ENCODE data around the gene STRC.
"Not testable (repeated sequence)": the region's sequence is repeated elsewhere in the genome, so short reads cannot be mapped to it uniquely, and the experiment has no call there.

Gene STRC

DNA sequence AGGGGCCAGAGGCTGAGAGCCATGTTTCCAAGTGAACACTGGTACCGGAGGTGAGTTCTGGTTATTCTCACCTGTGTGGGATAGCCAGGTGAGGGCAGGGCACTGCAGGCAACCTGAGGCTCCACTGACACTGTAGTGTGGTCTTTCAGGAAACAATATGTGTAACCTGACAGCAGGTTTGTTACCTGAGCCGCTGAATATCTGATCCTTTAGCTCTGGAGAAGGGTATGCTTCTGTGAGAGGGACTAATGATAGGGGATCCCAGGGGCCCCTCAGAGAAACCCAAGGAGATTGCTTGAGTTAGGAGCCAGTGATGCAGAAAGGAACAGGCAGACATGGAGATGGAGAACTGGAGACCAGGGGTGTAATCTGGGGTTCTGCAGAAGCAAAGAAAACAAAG, at the start of gene STRC:
STRC (minus strand) TSS at position 101 of the 400 bp plus-strand sequence; CDS start at position 23, 78 bp downstream.
- peak; percentile 31 for FAIRE-seq
- not testable (repeated sequence) for DNase-seq (ENCODE audit: insufficient read length, low spot score)

DNA sequence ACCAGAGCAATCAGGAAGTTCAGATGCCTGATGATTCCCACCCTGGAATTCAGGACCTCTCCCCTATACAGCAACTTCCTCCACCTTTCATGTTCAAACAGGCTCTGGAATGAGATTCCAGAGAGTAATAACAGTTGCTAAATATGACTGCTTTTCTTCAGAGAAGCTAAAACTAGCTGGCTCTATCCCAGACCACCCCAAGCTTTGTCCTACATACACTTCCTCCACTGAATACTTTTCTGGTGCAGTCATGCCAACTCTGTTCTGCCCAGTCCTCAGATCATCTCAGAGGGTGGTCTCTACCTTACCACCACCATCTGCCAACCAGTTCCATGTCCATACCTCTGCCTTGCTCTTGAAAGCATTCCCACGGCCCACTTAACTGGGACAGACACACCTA, 47.6 kb upstream of the STRC start:
- not testable (repeated sequence) for DNase-seq (ENCODE audit: insufficient read length, low spot score)

DNA sequence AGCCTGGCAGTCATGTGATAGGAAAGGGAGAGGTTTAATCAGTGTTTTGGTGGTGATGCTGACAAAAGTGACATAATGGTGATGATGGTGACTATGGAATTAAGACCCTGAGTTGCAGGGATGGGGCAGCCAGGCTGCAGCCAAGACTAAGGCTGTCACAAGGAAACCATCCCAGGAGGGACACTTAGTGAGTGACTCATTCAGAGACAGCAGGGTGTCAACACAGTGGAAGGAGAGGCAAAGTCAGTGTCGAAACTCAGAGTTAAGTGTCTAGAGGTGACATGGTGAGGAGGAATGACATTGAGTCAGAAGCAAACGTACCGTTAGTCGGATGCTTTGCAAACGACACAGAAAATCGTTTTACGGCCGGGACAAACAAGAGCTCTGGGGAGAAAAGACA, 44.7 kb upstream of the STRC start:
- peak; percentile 28 for FAIRE-seq

More for the DNA sequence above, 47.6 kb upstream of the STRC start:
- not testable (repeated sequence) for FAIRE-seq

DNA sequence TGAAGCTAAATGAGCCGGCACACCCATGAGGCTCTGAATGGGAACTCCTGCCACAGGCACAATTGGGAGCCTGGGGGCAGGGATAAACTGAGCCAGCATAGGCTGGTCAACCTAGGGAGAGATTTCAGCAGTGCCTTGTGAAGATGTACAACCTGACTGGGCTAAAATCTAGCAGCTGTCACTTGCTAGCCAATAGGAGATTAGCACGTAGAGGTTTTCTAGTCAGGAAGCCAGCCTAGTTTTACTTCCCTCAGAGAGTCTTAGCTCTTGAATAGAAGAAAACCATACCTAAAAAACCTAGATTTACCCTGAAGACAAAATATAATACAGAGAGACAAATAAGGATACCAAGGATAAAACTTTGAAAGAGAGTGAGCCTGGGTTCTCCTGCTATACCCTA, 43.7 kb upstream of the STRC start:
- FAIRE-seq; DNase-seq (ENCODE audit: insufficient read length, low spot score): not testable (repeated sequence)

More for the DNA sequence above, 44.7 kb upstream of the STRC start:
- not testable (repeated sequence) for DNase-seq (ENCODE audit: insufficient read length, low spot score)

DNA sequence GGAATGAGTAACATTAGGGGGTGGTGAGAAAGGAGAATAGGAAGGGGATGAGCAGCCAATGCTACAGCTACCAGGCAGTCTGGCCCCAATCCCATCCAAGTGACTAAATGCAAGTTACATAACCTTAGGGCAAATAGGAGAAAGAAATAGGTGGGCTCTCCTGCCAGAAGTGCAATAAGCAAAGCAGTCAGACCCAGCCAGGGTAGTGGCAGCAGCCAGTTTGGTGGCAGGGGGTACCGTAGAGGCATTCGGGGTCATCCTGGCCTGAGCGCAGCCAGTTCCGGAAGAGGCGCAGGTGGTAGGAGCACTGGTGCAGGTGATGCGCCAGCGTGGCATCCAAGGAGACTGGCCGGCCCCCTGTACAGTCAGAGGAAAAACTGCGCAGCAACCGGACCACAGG, 41.1 kb upstream of the STRC start:
- not testable (repeated sequence) for DNase-seq (ENCODE audit: insufficient read length, low spot score); FAIRE-seq

DNA sequence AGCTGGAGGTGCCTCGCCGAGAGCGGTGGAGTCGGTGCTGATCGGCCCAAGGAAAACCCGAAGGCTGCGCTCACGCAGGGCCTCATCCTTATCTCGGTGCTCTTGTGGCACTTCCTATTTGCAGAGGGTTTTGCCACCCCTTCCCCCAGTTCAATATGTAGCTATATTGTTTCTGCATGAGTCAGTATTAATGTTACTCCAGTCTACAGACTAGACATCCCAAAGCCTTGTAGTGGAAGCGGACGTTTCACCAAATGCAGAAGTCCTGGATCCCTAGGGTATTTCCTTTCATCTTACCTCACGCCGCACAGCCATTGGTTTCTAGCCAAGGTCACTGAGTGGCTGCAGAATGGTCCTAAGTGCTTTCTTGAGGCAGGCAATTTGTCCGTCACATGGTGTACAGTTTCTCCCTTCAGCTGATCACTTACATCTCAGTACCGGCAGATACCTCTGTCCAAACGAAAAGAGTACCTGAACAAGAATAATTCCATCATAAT, 30.9 kb upstream of the STRC start:
- not testable (repeated sequence) for DNase-seq (ENCODE audit: insufficient read length, low spot score)
- FAIRE-seq: peak; percentile 84

DNA sequence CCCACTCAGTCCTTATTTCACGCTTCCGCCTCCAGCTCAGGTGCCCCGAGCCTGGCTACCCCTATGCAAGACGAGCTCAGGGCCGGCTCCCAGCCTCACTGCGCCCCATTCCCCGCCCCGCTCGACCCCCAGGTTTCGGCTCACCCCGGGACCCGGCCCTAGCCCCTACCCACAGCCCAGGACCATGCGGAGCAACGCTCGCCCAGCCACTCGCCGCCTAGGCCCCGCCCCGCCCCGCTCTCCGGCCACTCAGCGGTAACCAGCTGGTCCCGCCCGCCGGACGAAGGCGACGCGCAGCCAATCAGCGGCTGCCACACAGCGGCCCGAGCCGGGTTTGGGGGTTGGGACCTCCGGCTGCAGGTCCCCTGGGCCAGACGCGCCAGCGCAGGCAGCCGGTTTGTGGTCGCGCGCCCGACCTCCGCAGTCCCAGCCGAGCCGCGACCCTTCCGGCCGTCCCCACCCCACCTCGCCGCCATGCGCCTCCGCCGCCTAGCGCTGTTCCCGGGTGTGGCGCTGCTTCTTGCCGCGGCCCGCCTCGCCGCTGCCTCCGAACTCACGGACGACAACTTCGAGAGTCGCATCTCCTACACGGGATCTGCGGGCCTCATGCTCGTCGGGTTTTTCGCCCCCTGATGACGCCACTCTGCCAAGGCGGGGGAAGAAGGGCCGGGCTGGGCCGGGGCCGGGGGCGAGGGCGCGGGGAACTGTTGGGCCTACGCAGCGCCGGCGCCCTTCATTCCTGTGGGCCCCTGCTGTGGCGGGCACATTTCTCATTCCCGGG, 30.2 kb upstream of the STRC start, which contains the start of gene CATSPER2:
CATSPER2 (minus strand) TSS at position 196 of the 781 bp plus-strand sequence. CDS start 783 bp downstream, outside the sequence.
- DNase-seq (ENCODE audit: insufficient read length, low spot score): no peak
- FAIRE-seq: peak; percentile 28

DNA sequence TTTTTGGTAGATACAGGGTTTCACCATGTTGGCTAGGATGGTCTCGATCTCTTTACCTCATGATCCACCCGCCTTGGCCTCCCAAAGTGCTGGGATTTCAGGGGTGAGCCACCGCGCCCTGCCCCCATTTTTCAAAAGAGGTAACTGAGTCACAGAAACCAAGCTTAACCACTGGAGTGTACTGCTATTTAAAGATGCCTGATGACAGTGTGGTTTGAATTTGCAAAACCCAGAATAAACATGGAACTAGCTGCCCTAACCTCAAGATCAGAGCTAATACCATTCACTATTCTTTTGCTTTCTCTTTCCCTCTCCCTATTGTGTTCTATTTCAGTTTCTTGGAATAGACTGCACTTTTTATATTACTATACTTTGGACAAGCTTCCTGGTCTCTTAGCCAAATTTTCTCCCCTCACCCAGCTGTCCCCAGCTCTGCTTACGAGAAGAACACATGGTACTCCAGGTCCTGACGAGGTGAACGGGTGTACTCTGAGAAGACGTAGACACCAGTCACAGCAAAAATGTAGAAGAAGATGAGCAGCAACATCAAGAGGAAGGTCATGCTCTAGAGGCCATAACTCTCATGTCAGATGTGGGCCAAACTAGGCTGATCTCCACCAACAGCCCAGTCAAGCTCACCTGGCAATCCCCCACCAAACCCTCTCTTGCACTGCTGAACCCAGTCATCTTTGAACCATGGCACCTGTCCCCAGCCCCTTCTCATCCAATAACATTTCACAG, 20.0 kb upstream of the STRC start:
- not testable (repeated sequence) for FAIRE-seq; DNase-seq (ENCODE audit: insufficient read length, low spot score)

DNA sequence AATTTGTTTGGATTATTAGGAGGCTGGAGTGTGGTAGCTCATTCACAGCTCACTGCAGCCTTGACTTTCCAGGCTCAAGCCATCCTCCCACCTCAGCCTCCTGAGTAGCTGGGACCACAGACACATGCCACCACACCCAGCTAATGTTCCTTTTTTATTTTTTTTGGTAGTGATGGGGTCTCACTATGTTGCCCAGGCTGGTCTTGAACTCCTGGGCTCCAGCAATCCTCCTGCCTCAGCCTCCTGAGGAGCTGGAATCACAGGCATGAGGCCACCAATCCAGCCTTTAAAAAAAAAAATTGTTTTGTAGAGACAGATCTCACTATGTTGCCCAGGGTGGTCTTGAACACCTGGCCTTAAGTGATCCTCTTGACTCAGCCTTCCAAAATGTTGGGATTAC, 8.3 kb upstream of the STRC start:
- FAIRE-seq; DNase-seq (ENCODE audit: insufficient read length, low spot score): not testable (repeated sequence)

DNA sequence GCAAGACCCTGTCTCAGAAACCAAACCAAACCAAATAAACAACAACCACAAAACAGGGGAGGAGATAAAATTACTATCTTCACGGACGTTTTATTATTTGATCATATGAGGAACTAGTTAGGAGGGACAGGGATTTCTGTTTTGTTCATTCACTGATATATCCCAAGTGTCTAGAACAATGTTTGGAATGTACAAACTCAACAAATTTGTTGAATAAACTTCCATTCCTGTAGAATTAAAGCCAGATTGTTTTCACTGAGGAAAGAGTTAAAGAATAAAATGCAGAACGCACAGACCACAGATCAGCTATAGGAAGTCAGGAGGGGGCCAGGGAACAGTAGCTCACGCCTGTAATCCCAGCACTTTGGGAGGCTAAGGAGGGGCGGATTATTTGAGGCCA, 6.5 kb upstream of the STRC start:
- no peak for FAIRE-seq
- DNase-seq (ENCODE audit: insufficient read length, low spot score): no peak

DNA sequence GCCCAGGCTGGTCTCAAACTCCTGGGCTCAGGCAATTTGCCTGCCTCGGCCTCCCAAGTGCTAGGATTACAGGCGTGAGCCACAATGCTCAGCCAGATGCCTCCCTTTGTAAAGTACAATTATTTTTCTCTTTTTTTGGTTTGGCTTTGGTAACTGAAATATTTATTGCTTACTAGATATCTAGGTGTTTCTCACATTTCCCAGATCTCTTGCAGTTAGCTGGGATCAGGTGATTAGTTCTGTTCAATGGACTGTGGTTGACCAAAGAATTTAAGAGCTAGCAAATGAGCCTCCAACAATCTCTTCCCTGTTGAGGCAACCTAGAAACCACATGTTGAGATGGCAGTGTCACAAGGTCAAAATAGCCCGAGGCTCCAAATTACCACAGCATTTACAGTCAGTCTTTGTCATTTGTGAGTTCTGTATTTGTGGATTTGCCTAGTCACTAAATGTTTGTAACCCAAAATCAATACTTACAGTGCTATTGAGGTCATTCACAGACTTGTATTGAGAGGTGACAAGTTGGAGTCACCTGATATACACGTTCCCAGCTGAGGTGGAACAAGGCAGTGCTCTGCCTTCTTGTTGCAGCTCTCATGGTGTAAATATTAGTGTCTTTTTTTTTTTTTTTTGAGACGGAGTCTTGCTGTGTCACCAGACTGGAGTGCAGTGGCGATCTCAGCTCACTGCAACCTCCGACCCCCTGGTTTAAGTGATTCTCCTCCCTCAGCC, 3.6 kb upstream of the STRC start:
- FAIRE-seq; DNase-seq (ENCODE audit: insufficient read length, low spot score): not testable (repeated sequence)

DNA sequence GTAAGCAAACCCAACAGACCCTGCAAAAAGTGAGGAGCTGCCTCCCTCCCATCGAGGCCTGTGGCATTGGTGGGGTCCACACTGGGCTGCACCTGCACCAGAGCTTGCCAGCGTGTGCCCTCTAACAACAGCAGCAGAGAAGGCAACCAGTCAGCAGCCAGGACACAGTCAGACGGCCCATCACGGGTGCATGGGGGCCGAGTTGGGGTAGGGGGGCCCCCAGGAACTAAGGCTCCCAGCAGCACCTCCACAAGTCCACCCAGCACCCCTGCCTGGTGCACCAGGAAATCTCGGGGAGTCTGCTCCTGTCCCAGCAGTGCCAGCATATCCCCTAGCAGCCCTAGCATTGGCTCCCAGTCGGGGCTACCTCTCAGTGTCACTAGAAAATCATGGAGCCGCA, 850 bp downstream of the STRC start:
- FAIRE-seq; DNase-seq (ENCODE audit: insufficient read length, low spot score): not testable (repeated sequence)

DNA sequence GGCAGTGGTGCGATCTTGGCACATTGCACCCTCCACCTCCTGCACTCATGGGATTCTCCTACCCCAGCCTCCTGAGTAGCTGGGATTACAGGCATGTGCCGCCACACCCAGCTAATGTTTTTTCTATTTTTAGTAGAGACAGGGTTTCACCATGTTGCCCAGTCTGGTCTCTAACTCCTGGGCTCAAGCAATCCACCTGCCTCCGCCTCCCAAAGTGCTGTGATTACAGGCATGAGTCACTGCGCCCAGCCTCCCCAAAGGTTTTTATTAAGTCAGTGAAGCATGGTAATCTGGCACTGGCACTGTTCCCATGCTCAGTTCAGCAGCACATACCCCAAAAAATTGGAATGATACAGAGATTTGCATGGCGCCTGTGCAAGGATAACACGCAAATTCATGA, 16.4 kb downstream of the STRC start:
- not testable (repeated sequence) for DNase-seq (ENCODE audit: insufficient read length, low spot score); FAIRE-seq

DNA sequence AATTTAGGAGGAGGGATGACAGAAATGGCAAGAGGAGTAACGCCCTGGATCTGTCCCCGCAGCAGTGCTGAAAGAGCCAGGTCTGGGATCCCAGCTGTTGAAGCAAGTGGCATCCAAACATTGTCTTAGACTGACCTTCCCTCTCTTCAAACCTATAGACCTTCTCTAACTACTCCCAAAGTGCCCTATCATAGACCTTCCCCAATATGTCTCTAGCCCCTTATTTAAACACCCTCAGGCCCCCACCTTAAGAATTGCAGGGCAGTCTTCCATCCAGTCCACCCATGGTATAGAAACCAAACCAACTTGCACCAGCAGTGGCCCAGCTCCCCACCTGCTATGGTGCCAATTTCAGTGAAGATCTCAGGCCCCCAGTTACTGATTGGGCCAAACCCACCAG, 18.4 kb downstream of the STRC start:
- not testable (repeated sequence) for FAIRE-seq

DNA sequence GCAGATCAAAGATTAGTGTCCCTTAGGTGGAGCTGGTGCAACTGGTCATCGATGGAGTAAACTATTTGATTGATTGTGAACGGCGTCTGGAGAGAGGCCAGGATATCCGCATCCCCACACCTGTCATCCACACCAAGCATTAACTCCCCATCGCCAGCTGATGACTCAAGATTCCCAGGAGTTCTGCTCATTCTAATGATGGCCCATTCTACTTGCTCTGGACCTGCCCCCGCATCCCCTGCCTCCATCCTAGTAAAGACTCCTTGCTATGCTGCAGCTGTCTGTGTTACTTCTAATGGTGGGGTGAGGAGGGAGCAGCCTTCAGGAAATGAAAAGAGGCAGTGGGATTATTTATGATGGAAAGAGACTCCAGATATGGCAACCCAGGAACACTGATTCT, 19.5 kb downstream of the STRC start:
- not testable (repeated sequence) for FAIRE-seq; DNase-seq (ENCODE audit: insufficient read length, low spot score)

More for the DNA sequence above, 18.4 kb downstream of the STRC start:
- not testable (repeated sequence) for DNase-seq (ENCODE audit: insufficient read length, low spot score)

DNA sequence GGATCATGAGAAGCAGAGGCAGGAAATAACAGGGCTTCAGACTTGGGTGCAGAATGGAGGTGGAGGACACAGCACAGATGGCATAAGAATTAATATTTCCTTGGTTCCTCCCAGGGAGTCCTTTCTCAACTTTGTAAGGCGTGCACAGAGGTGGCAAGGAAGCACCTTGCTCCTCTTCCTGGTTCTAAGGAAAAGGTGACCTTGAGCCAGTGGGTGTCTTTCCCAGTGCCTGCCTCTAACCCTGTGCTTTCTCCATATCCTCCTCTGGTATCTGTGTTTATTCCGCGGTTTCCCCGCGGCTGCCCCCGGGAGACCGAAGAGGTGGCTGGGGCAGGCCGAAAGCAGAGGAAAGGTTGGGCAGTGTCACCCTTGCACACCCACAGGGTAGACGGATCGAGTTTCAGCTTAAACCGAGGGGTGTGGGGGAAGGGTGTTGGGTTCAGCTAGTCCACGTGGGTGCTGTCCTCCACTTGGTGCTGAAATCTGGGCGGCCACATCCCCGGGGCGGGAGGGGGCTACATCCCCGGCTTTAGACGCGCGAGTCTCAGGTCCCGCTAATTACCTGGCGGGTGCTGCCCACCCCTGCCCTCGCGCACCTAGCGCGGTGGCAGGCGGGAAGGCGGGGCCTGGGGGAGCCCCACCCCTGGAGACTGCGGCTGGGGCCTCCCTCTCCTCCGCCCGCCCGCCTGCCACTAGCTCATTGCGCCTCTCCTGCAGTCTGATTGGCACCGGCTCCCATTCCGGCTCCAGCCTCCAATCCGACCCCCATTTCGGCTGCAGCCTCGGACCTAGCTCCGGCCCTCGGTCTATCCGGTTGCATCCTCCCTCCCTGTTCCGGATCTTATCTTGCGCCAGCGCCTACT, 25.0 kb downstream of the STRC start, which contains the start of gene CKMT1B:
CKMT1B (plus strand) TSS at position 700 of the 863 bp plus-strand sequence. CDS start 192 bp downstream, outside the sequence.
- not testable (repeated sequence) for FAIRE-seq; DNase-seq (ENCODE audit: insufficient read length, low spot score)

DNA sequence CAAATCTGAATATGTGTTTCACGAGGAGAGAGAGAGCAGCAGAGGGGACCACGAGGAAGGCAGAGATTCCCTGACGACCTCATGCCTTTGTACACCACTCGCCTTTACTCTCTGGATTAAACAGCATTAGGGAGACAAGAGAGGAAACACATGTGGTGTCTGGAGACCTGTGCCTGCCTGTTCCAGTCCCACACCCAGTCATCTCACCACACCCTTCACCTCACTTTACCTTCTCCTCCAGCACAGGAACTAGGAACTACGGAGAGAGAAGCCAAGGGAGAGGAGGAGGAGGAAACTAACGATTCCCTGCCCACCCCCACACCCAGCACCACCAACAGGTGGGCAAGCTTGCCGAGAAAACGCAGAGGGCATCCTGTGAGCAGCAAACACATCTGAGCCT, 25.8 kb downstream of the STRC start:
- FAIRE-seq: not testable (repeated sequence)

DNA sequence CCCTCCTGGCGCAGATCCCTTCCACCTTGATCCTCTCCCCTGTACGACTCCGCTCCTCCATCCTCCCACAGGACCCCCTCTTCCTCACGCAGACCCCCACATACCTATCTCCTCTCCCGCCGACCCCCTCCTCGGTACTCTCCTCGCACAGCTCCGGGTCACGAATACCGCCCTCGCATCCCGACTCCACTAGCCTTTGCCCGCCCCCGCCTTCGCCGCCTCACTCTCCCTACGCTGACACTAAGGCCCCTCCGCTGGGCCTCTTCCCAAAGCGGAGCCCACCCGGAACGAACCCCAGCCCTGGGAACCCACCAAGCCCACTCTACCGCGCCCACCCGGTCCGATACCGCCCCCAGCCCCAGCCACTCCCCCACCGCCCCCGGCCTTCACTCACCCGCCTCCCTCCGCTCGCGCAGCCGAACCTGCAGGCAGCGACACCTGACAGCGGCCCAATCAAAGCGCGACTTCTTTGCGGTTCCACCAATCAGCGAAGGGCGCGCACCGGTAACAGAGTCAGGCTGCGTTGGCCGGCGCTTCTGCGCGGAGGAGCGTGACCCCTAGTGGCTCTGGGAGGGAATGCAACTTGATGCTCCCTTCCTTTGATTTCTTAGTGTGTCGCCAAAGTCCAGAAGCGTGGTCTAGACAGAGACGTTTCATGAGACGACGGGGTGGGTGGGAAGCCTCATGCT, 28.7 kb downstream of the STRC start, which contains the start of gene PPIP5K1:
PPIP5K1 (minus strand) TSS at position 431 of the 689 bp plus-strand sequence. CDS start 5,704 bp downstream, outside the sequence.
- not testable (repeated sequence) for DNase-seq (ENCODE audit: insufficient read length, low spot score)
- FAIRE-seq: peak; percentile 98

More for the DNA sequence above, 25.8 kb downstream of the STRC start:
- not testable (repeated sequence) for DNase-seq (ENCODE audit: insufficient read length, low spot score)
